Upper lobe of left lung (tissue), 6 donors: ENCODE measurements around the gene SYNJ2. TPM values are rescaled to one million over a fixed set of nuclear protein-coding genes. Genes with fewer than 3 reads are reported as not detected.

ENCODE experiments used
- ATAC-seq, 2 donors: fragments of 200-7000 bp; cut with Tn5 transposase; one replicate each; pipeline ENCODE4 v1.9.1; 2022; ENCODE audit warnings: mild to moderate bottlenecking in 2 of 2, moderate library complexity in 2 of 2; ENCODE audit not compliant: low FRiP score in 2 of 2
- DNase-seq, 2 donors: peaks; one replicate each; pipeline ENCODE4 v3.0.0-alpha.2; 2019 to 2020
- H3K27ac ChIP-seq, 4 donors: fragments of 200-600 bp; sonication (generic); one replicate each; pipeline ENCODE4 v1.5.1; 2016 to 2019
- H3K27me3 ChIP-seq, 4 donors: fragments of 200-600 bp; sonication (generic); one replicate each; pipeline ENCODE4 v1.5.1; 2017 to 2019
- H3K36me3 ChIP-seq, 4 donors: fragments of 200-600 bp; sonication (generic); one replicate each; pipeline ENCODE4 v1.5.1; 2016 to 2019
- H3K4me1 ChIP-seq, 4 donors: fragments of 200-600 bp; sonication (generic); one replicate each; pipeline ENCODE4 v1.5.1; 2018 to 2019
- H3K4me3 ChIP-seq, 4 donors: fragments of 200-600 bp; sonication (generic); one replicate each; pipeline ENCODE4 v1.5.1; 2017 to 2019; ENCODE audit warnings: mild to moderate bottlenecking in 2 of 4, moderate library complexity in 1 of 4
- H3K9me3 ChIP-seq, 4 donors: fragments of 200-600 bp; sonication (generic); one replicate each; pipeline ENCODE4 v1.5.1; 2018 to 2019
- CTCF ChIP-seq, 6 experiments: fragments of 450-650 bp in 4 of 6; fragments of 200-600 bp in 2 of 6; sonication (generic) in 2 of 6; IDR thresholded peaks; one replicate each; pipeline ENCODE4 v1.5.1; 2016 to 2019; ENCODE audit warnings: antibody characterized with exemption in 6 of 6
- EP300 ChIP-seq, 4 donors: sonication (generic); formaldehyde crosslinking; IDR thresholded peaks; one replicate each; pipeline ENCODE4 v1.5.1; 2017; ENCODE audit warnings: antibody characterized with exemption in 4 of 4, control low read depth in 2 of 4
- POLR2A ChIP-seq, 4 donors: fragments of 450-650 bp; IDR thresholded peaks; one replicate each; pipeline ENCODE4 v1.5.1; 2016 to 2017; ENCODE audit warnings: antibody characterized with exemption in 4 of 4, mild to moderate bottlenecking in 2 of 4
- POLR2AphosphoS5 ChIP-seq, 2 donors: sonication (generic); formaldehyde crosslinking; IDR thresholded peaks; one replicate each; pipeline ENCODE4 v1.5.1; 2017; ENCODE audit warnings: antibody characterized with exemption in 2 of 2
- WGBS, 2 donors: methylation state at CpG; one replicate each; pipeline ENCODE4 v1.1.5; 2017 to 2018; 5-methylcytosine and 5-hydroxymethylcytosine counted together
- total RNA-seq, 6 donors: library from RNA; depleted of rRNA in 4 of 6; stranded (reverse); fragments of >200 nt in 4 of 6; gene quantifications; one replicate each; pipeline versions ENCODE4 v1.1.0 to v1.2.1, GENCODE V29; 2016 to 2021
- donor health status: DM: no; HTN: no; CAD: no; lungs with moderate emphysema.
- donor health status: DM: no; HTN: yes; CAD: no; lungs with severe emphysema.

The SYNJ2 gene
- total RNA-seq, 6 donors from 2014 or later: 3.0 to 7.7 (median 4.2) TPM

- ATAC-seq: no peak
- WGBS, 2 donors: 89 to 98% methylated on average over 7 to 8 of the region's 8 CpGs
Observed at GRCh38 chr6:158028876-158029275, 47.2 kb downstream of the SYNJ2 start.

GRCh38 chr6:158029668-158030230 is 48.1 kb downstream of the SYNJ2 start:
- H3K4me1 ChIP-seq: peaks cover 21 to 50% (median 40%) of the 10 kb centered on the region in 4 donors
- H3K4me3 ChIP-seq: no peak overlapping the region
- H3K9me3 ChIP-seq: no peaks in the 10 kb centered on the region
- H3K27me3 ChIP-seq: no peaks in the 10 kb centered on the region
- peaks cover 0 to 7% (median 0%) of the 10 kb centered on the region in 4 donors for H3K36me3 ChIP-seq
- TF ChIP-seq EP300 (IDR thresholded peaks at IDR 0.05): no peak
- no peak for TF ChIP-seq POLR2AphosphoS5 (IDR thresholded peaks at IDR 0.05)
- TF ChIP-seq CTCF (IDR thresholded peaks at IDR 0.05): no peak
- no peak for TF ChIP-seq POLR2A (IDR thresholded peaks at IDR 0.05)
- H3K27ac ChIP-seq: no peak overlapping the region
- peak in 1 of 2 donors; percentile 52 for DNase-seq
- no peak for ATAC-seq
- WGBS, 2 donors: 95 to 97% methylated on average over 10 of the region's 10 CpGs

More at GRCh38 chr6:158028876-158029275, 47.2 kb downstream of the SYNJ2 start:
- Histone ChIP-seq H3K4me1 (peaks cover 21 to 50% (median 40%) of the 10 kb centered on the region in 4 donors), H3K27ac (no peak overlapping the region), H3K9me3 (no peaks in the 10 kb centered on the region), H3K36me3 (peaks cover 0 to 7% (median 0%) of the 10 kb centered on the region in 4 donors), H3K27me3 (no peaks in the 10 kb centered on the region), H3K4me3 (no peak overlapping the region)
- no peak for DNase-seq
- no peak for TF ChIP-seq POLR2A (IDR thresholded peaks at IDR 0.05)
- TF ChIP-seq POLR2AphosphoS5 (IDR thresholded peaks at IDR 0.05): no peak
- TF ChIP-seq EP300 (IDR thresholded peaks at IDR 0.05): no peak
- no peak for TF ChIP-seq CTCF (IDR thresholded peaks at IDR 0.05)

GRCh38 chr6:158030380-158031300 is 49.0 kb downstream of the SYNJ2 start:
- 93% methylated on average over 13 to 16 of the region's 16 CpGs for WGBS, 2 donors
- Histone ChIP-seq H3K9me3 (no peaks in the 10 kb centered on the region), H3K4me1 (peaks cover 21 to 49% (median 40%) of the 10 kb centered on the region in 4 donors), H3K27me3 (no peaks in the 10 kb centered on the region), H3K4me3 (no peak overlapping the region), H3K27ac (peak overlapping the region in 2 of 4 donors; percentile 35 to 68), H3K36me3 (peaks cover 0 to 7% (median 0%) of the 10 kb centered on the region in 4 donors)
- TF ChIP-seq POLR2AphosphoS5 (IDR thresholded peaks at IDR 0.05) (no peak), EP300 (IDR thresholded peaks at IDR 0.05) (no peak), CTCF (IDR thresholded peaks at IDR 0.05) (no peak), POLR2A (IDR thresholded peaks at IDR 0.05) (no peak)
- no peak for ATAC-seq
- DNase-seq: no peak

GRCh38 chr6:158031381-158032353 is 50.0 kb downstream of the SYNJ2 start:
- H3K27me3 ChIP-seq: no peaks in the 10 kb centered on the region
- ATAC-seq (peak; percentile 47 to 93), DNase-seq (peak; percentile 70 to 83)
- TF ChIP-seq POLR2A (IDR thresholded peaks at IDR 0.05): peak in 1 of 4 donors; percentile 45
- TF ChIP-seq EP300 (IDR thresholded peaks at IDR 0.05): peak in 1 of 4 donors; percentile 15
- TF ChIP-seq POLR2AphosphoS5 (IDR thresholded peaks at IDR 0.05): peak in 1 of 2 donors; percentile 37
- TF ChIP-seq CTCF (IDR thresholded peaks at IDR 0.05): no peak
- H3K9me3 ChIP-seq: no peaks in the 10 kb centered on the region
- no peak overlapping the region for H3K4me3 ChIP-seq
- peaks cover 0 to 7% (median 0%) of the 10 kb centered on the region in 4 donors for H3K36me3 ChIP-seq
- peak overlapping the region in 3 of 4 donors; percentile 35 to 68 (median 53) for H3K27ac ChIP-seq
- WGBS, 2 donors: 65 to 67% methylated on average over 12 to 20 of the region's 20 CpGs
- peaks cover 12 to 39% (median 30%) of the 10 kb centered on the region in 4 donors for H3K4me1 ChIP-seq
